GM19240 (cell line): Measurements from ENCODE around the gene SMARCA2.

Source experiments
- DNase-seq: peaks from one replicate; pipeline ENCODE4 v3.0.0; 2011; ENCODE audit warnings: low spot score; ENCODE audit not compliant: insufficient read length

SMARCA2 gene

DNA sequence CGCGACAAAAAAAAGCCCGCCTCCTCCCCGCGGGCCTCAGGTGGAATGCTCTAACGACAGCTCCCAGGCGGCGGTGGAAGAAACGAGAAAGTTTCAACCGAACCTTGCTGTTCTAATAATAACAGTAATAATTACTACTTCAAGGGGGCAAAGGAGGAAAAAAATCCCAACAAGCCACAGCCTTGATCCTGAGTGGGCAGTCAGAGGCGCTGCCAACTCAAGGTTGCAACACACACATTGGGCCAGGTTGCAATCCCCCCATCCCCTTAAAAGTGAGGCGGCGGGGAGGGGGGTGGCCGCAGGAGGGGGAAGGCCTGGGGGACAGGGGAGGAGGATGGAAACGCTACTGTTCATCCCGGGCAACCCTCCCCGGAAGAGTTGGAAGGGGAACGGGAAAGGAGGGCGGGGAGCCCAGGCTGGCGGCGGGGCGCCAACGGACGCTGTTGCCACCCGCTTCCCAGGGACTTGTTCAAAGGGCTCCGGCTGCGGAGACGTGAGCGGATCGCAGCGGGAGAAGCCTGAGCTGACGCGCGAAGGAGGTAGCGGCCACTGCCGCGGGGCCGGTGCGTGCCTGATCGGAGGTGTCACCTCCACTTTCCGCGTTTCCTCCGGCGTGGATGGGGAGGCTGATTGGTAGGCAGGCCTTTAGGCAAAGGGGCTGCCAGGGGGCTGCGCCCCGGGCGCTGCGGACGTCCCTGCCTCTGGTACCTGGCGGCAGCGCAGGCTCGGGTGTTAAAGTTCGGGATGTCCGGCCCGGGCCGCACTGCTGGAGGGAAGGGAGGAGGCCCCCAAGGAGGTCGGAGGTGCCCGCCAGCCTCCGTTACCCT lies 647 bp downstream of the SMARCA2 start:
- DNase-seq: no peak

GRCh38 chr9:2016408-2017330 lies 1.5 kb downstream of the SMARCA2 start:
- no peak for DNase-seq

DNA sequence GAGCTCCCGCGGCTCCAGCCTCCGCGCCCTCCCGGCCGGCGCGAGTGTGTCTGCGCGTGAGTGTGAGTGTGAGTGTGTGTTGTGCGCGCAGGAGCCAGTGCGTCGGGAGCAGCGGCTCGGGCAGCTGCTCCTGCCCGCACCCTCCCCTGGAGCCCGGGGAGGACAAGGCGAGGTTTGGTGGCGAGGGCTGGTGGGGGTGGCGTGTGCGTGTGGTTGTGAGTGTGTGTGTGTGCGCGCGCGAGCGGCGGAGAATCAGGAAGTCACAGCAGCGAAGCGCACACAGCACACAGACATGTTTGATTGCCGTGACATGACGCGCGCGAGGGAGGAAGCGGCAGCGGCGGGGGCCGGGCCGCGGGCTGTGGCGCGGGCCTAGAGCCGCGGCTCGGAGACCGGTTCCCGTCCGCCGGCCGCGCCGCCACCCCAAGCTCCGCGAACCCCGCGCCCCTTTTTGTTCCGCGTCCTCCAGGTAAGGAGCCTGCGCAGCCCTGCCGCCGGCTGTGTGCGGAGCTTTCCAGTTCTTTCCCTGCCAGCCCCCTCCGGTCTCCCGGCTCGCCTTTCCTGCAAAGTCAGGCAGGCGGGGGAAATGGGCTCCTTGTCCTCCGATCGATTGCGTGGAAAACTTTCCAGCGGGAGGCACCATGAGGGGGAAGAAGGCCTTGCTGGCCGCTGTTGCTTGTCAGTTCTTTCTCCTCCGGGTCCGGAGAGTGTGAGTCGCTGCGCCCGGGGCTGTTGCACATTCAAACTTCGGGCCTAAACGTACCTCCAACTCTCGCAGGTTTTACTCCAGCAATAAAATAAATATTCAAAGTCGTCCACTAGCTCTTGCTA lies 2.4 kb downstream of the SMARCA2 start:
- DNase-seq: peak; percentile 21

GRCh38 chr9:2018162-2018643 lies 3.1 kb downstream of the SMARCA2 start:
- DNase-seq: no peak

DNA sequence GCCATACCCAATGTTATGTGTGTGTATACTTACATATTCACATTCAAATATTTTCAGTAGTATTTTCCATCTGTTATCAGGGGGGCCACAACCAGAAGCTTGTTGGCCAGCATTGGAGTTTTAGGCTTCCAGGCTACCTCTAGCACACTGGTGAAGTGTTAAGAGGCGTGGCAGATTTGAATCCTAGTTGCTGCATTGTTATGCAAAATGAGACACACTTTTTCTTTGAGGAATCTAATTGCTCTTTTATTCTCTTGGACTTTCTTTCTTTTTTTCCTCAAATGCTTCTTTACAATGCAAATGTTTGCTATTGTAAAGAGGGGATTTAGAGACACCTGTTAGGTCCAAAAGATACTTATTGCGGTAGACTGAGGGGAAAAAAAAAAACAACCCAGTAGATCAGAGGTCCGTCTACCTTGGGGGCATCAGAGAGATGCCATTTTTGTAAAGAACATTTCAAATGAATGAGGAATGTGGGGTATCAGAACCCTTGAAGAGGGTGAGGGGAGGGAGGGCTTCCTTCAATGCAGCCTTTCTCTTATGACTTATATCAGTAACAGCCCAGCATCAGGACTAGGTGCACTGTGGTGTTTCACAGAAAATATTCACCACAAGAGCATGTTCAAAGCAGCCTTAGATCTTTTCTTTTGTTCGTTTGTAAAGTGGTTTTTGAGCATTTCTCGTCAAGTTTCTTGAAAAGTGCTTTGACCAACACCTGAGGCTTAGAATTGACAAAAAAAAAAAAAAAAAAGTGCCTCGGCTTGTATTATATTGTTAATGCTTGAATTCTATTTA lies 3.8 kb downstream of the SMARCA2 start:
- no peak for DNase-seq

- no peak for DNase-seq
Measured at GRCh38 chr9:2019723-2020122, 4.6 kb downstream of the SMARCA2 start.

DNA sequence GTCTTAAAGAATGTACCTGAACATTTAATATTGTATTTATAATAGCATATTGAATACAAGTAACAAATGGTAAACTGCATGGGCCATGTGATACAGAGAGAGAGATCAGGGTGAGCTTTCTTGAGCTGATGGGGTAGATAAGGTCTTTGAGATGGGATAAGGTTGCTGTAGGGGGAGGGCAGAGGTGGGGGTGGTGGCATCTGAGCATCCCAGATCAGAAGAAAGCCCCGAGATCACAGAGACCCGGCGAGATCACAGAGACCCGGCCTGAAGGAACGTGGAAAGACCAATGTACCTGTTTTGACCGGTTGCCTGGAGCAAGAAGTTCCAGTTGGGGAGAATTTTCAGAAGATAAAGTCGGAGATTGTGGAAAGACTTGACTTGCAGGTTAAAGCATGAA lies 6.6 kb downstream of the SMARCA2 start:
- no peak for DNase-seq

- no peak for DNase-seq
Measured at GRCh38 chr9:2022560-2022959, 7.4 kb downstream of the SMARCA2 start.

DNA sequence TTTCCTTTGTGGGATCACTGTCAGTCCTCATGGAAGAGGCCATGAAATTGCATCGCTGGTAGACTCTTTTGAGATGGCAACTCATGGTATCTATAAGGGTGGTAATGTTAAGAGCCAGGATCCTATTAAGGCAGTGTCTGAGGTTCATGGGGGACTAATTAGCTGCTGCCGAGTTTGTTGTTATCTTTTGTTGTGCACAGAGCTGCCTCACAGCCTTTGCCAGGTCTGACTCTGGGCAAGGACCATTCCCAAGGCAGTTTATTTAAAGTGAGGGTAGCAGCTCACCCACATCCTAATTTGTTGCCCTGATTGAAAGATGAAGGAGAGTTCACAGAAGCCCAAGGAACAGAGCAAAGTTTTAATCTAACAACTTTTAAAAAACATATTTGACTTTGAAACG lies 7.9 kb downstream of the SMARCA2 start:
- no peak for DNase-seq

- no peak for DNase-seq
Measured at GRCh38 chr9:2023532-2023931, 8.4 kb downstream of the SMARCA2 start.

GRCh38 chr9:2024888-2025782 lies 10.0 kb downstream of the SMARCA2 start:
- no peak for DNase-seq

DNA sequence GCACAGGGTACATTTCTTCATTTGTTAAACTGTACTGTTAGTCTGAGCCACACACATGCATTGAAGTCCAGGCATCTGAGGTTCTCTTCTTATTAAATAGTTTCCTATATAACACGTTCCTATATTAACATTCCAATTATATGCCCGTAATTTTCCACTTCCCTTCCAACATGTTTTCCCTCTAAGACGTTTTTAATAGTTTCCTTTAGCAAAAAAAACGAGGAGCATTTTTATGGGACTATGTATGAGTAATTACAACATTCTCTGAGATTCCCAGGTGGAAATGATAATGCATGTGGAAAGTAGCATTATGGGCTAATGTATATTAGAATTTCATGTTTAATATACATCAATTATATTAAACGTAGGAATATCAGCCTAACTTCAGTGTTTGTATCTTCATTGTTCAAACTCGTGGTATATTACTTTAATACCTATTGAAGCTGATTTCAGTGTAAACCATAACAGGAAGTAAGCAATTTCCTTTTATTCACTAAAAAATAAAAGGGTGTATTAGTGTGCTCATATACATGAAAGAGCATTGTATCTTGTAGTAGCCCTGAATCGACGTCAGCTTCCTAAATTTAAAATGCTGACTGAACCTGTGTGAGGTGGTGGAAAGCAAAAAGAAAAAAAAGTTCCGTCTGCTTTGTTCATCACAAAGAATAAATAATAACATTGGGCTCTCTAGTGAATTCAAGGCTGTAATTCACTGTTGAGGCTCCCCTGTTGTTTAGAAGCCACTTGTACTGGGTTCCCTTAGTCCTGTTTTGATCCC lies 11.3 kb downstream of the SMARCA2 start:
- no peak for DNase-seq

DNA sequence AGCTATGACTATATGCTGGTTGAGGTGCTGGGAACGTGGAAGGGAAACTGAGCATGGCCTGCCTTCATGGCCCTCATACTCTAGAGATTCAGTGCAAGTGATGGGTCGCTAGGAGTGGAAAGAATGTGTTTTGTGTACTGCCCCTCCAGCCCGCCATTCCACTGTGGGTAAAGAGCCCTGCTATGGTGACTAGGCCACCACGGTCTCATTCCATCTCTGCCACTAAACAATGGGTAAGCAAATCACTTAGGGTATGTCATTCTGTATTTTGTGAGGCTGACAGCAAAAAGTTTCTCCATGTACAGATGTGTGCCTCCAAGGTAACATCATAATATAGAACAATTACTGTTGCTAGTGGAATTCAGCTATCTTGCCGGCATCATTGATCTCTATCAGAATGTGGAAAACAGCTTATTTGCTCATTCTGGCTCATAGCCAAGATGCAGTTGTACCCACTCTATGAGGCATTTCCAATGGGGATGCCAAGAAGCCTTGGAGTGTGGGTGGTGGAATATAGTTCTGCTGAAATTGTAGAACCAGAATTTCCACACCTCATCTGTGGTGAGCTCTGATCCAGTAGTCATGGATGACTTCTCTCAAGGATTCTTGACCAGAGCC lies 12.5 kb downstream of the SMARCA2 start:
- no peak for DNase-seq

DNA sequence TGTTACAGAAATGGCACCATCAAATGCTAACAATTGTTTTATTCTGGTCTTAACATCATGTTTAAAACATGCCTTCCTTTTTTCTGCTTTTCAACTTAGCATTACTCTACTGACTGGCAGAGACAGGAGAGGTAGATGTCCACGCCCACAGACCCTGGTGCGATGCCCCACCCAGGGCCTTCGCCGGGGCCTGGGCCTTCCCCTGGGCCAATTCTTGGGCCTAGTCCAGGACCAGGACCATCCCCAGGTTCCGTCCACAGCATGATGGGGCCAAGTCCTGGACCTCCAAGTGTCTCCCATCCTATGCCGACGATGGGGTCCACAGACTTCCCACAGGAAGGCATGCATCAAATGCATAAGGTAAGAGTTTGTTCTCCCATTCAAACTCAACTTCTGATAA lies 13.7 kb downstream of the SMARCA2 start:
- DNase-seq: no peak

DNA sequence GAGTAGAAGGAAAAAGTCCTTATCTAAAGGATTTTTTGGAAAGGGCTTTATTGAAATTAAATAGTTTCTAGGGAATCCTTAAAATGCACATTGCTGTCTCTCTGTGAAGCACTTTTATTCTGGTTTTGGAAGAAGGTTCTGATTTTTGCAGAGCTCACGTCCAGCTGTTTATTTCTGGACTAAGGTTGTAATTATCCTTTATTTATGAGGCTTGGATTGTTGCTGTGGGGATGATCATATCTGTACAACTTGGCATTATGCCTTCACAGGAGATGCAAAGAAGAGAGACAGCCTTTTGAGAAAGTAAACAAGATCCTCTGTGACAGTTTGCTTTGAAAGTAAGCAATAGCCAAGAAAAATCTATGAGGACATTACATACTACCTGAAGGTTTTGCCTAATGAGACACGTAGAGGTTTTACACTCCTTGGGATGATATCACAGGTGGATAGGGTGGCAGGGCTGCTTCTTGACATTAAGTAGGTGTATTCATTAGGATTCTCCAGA lies 14.6 kb downstream of the SMARCA2 start:
- DNase-seq: no peak

DNA sequence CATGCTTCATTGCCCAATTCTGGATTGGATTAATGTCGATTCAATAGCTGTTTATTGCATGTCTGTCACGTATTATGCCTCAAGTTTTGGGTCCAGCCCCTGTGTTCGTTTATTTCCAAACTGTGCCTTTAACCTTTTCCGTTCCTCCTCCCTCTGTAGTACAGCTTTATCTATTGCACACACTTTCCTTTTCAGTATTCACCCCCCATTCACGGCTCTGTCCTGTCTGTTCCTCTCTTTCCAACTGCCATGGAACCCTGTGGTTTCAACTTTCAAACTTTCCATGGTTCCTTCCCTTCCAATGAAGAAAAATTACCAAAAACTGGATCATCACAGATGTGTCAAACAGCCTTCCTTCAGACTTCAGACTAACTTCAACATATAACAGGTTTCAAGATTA lies 17.1 kb downstream of the SMARCA2 start:
- DNase-seq: no peak

DNA sequence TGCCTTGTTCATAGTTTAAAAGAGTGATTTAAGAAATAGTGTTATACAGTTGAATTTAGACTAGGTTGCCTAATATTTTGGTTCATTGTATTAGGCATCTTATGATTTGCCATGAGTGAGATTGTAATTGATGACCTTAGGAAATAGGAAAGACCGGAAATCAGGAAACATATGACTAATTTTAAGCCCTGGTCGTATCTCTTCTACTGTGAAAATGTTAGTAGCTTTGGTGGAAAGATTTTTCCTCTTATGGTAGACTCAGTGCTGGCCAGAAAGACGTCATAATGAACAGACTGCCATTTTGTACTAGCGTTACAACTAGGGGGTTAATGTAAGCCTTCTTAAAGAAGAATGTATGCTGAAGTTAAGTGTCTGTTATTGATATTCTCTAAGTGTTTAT lies 21.7 kb downstream of the SMARCA2 start:
- no peak for DNase-seq
